Keratinocyte (primary cell): ENCODE results near the gene BOLA3. TPM values are rescaled to one million over a fixed set of nuclear protein-coding genes. Genes with fewer than 3 reads are reported as not detected.

Source experiments
- DNase-seq: peaks from one replicate; pipeline ENCODE4 v3.0.0-alpha.2; 2011; ENCODE audit warnings: low read depth, missing footprints, low spot score
- FAIRE-seq: peaks from 2 replicates; lab custom pipeline; 2011; peaks lifted over from hg19 to GRCh38; lab: Jason Lieb, UNC
- H2AFZ ChIP-seq: 2 replicates; pipeline ENCODE4 v1.6.0; 2012; ENCODE audit warnings: low read length, control low read depth, inconsistent platforms; ENCODE audit not compliant: control insufficient read depth
- H3K27ac ChIP-seq: 2 replicates; pipeline ENCODE4 v1.5.1; 2011; ENCODE audit warnings: low read length; ENCODE audit not compliant: control insufficient read depth, insufficient read depth
- H3K27me3 ChIP-seq: 3 replicates; pipeline ENCODE4 v1.6.0; 2011; ENCODE audit warnings: low read length; ENCODE audit not compliant: control insufficient read depth, insufficient read depth; ENCODE audit errors: extremely low read depth
- H3K36me3 ChIP-seq, 2 experiments: 2 replicates in 1 of 2; 3 replicates in 1 of 2; pipeline ENCODE4 v1.5.1; 2011; ENCODE audit warnings: low read length in 2 of 2, mild to moderate bottlenecking in 1 of 2; ENCODE audit not compliant: control insufficient read depth in 2 of 2, insufficient read depth in 2 of 2; ENCODE audit errors: extremely low read depth in 1 of 2
- H3K4me1 ChIP-seq: 3 replicates; pipeline ENCODE4 v1.5.1; 2011; ENCODE audit warnings: low read length; ENCODE audit not compliant: control insufficient read depth, insufficient read depth; ENCODE audit errors: extremely low read depth
- H3K4me2 ChIP-seq: 3 replicates; pipeline ENCODE4 v1.6.0; 2011; ENCODE audit warnings: low read depth, low read length; ENCODE audit not compliant: control insufficient read depth, insufficient read depth; ENCODE audit errors: extremely low read depth
- H3K4me3 ChIP-seq, 3 experiments: fragments of 200-600 bp in 1 of 3; sonication (generic) in 1 of 3; 2 replicates in 2 of 3; 3 replicates in 1 of 3; pipeline ENCODE4 v1.5.1; 2011 to 2016; ENCODE audit warnings: low read length in 3 of 3, mild to moderate bottlenecking in 3 of 3, control low read depth in 2 of 3, inconsistent platforms in 1 of 3, low read depth in 1 of 3, mixed read lengths in 1 of 3, mixed run types in 1 of 3, moderate library complexity in 1 of 3; ENCODE audit not compliant: control insufficient read depth in 2 of 3, insufficient read depth in 2 of 3; ENCODE audit errors: extremely low read depth in 1 of 3
- H3K79me2 ChIP-seq: 2 replicates; pipeline ENCODE4 v1.6.0; 2012; ENCODE audit warnings: low read length; ENCODE audit not compliant: control insufficient read depth, insufficient read depth
- H3K9ac ChIP-seq: 3 replicates; pipeline ENCODE4 v1.6.0; 2011; ENCODE audit warnings: low read length; ENCODE audit not compliant: control insufficient read depth, insufficient read depth; ENCODE audit errors: extremely low read depth
- H3K9me1 ChIP-seq: 3 replicates; pipeline ENCODE4 v1.6.0; 2011; ENCODE audit warnings: low read length; ENCODE audit not compliant: control insufficient read depth, insufficient read depth; ENCODE audit errors: extremely low read depth
- H3K9me3 ChIP-seq: 2 replicates; pipeline ENCODE4 v1.5.1; 2012; ENCODE audit warnings: low read depth, low read length; ENCODE audit not compliant: control insufficient read depth
- H4K20me1 ChIP-seq: 3 replicates; pipeline ENCODE4 v1.6.0; 2011; ENCODE audit warnings: low read length; ENCODE audit not compliant: control insufficient read depth, insufficient read depth; ENCODE audit errors: extremely low read depth
- CTCF ChIP-seq, 3 experiments: IDR thresholded peaks in 1 of 3; conservative IDR thresholded peaks in 1 of 3; optimal IDR thresholded peaks in 1 of 3; 2 replicates in 2 of 3; 3 replicates in 1 of 3; pipeline versions ENCODE3 to v1.5.1; 2011; ENCODE audit warnings: low read length in 3 of 3, mild to moderate bottlenecking in 3 of 3, moderate library complexity in 2 of 3, control low read depth in 1 of 3, inconsistent platforms in 1 of 3; ENCODE audit not compliant: insufficient read depth in 2 of 3; ENCODE audit errors: extremely low read depth in 1 of 3
- EZH2 ChIP-seq: IDR thresholded peaks from one replicate; pipeline ENCODE4 v1.6.1; 2012; ENCODE audit warnings: inconsistent platforms, mild to moderate bottlenecking, low read length, moderate library complexity
- dilution Hi-C: fragments of 300-500 bp; cut with MboI; formaldehyde crosslinking; loops from one replicate; pipeline ENCODE4 v1.7.0; 2020; ENCODE audit warnings: low sequenced_read_pairs; ENCODE audit not compliant: extremely low pct_ligation_motif_present
- polyA plus RNA-seq, 5 experiments: library from polyadenylated mRNA; depleted of rRNA in 3 of 5; stranded (reverse) in 3 of 5; stranded (forward) in 1 of 5; unstranded in 1 of 5; fragments of >200 nt; gene quantifications; 1 replicate in 1 of 5; 2 replicates in 3 of 5; 3 replicates in 1 of 5; pipeline versions ENCODE4 v1.2.1 to v1.2.3, GENCODE V29; 2011 to 2012; ENCODE audit warnings: missing spikeins in 2 of 5, low read depth in 1 of 5, low replicate concordance in 1 of 5

The BOLA3 gene
- polyA plus RNA-seq, 1 donor (not counting 4 experiments of a cell fraction or from before 2014, with no cell fraction given) = 116 TPM

- Histone ChIP-seq H4K20me1 (no peaks in the 10 kb centered on the region), H3K27me3 (no peaks in the 10 kb centered on the region), H3K9ac (no peak overlapping the region), H3K9me1 (no peaks in the 10 kb centered on the region), H3K27ac (no peak overlapping the region), H2AFZ (no peak overlapping the region), H3K36me3 (peaks cover 18 to 19% of the 10 kb centered on the region in 2 experiments), H3K4me3 (no peak overlapping the region), H3K4me2 (no peak overlapping the region), H3K79me2 (peaks cover 11% of the 10 kb centered on the region), H3K9me3 (no peaks in the 10 kb centered on the region), H3K4me1 (no peaks in the 10 kb centered on the region)
- DNase-seq = no peak
- TF ChIP-seq EZH2 (no peak), CTCF (optimal IDR thresholded peaks at IDR 0.05 in 1 of 3, IDR thresholded peaks at IDR 0.05 in 1 of 3, conservative IDR thresholded peaks at IDR 0.05 in 1 of 3; ENCODE audit: extremely low read depth in 1 of 3, insufficient read depth in 2 of 3, low read length in 3 of 3) (no peak)
- dilution Hi-C loops = no loop called here
- no peak for FAIRE-seq
Observed at GRCh38 chr2:74137651-74138599, 9.8 kb downstream of the BOLA3 start.

- H3K36me3 ChIP-seq = peaks cover 8 to 12% of the 10 kb centered on the region in 2 experiments
- no peak overlapping the region for H3K27ac ChIP-seq
- no peaks in the 10 kb centered on the region for H3K9me1 ChIP-seq
- no peaks in the 10 kb centered on the region for H3K79me2 ChIP-seq
- H3K4me2 ChIP-seq = no peak overlapping the region
- H2AFZ ChIP-seq = no peak overlapping the region
- peaks cover 6% of the 10 kb centered on the region for H3K4me1 ChIP-seq
- no peaks in the 10 kb centered on the region for H3K9me3 ChIP-seq
- no peak overlapping the region for H3K4me3 ChIP-seq
- H3K27me3 ChIP-seq = no peaks in the 10 kb centered on the region
- no peak for TF ChIP-seq EZH2
- TF ChIP-seq CTCF (optimal IDR thresholded peaks at IDR 0.05 in 1 of 3, IDR thresholded peaks at IDR 0.05 in 1 of 3, conservative IDR thresholded peaks at IDR 0.05 in 1 of 3; ENCODE audit: extremely low read depth in 1 of 3, insufficient read depth in 2 of 3, low read length in 3 of 3) = no peak
- H4K20me1 ChIP-seq = no peaks in the 10 kb centered on the region
- DNase-seq = no peak
- dilution Hi-C loops = no loop called here
- FAIRE-seq = no peak
- H3K9ac ChIP-seq = no peak overlapping the region
Observed at GRCh38 chr2:74131901-74132300, 15.8 kb downstream of the BOLA3 start.
